ENCODE results near the gene KLHDC4.

GRCh38 chr16:87762071-87762571, 3.7 kb downstream of the KLHDC4 start:
- TF ChIP-seq CTCF (IDR thresholded peaks at IDR 0.05) (no peak), POLR2A (IDR thresholded peaks at IDR 0.05) (no peak)
